ENCODE data around the gene GPR21. TPM values are rescaled to one million over a fixed set of nuclear protein-coding genes. Genes with fewer than 3 reads are reported as not detected.

Gene GPR21
- total RNA-seq, 1 experiment from 2014 or later: not detected

GRCh38 chr9:123028136-123028535 is 5.3 kb upstream of the GPR21 start:
- no peak for DNase-seq (ENCODE audit: low read depth)
- in situ Hi-C loops (cut with HindIII; ENCODE audit: low pct_unique_long_range_greater_than_20kb, low sequenced_read_pairs): no loop called here

- DNase-seq (ENCODE audit: low read depth): no peak
- in situ Hi-C loops (cut with HindIII; ENCODE audit: low pct_unique_long_range_greater_than_20kb, low sequenced_read_pairs): no loop called here
Measured at GRCh38 chr9:123028973-123029372, 4.5 kb upstream of the GPR21 start.

- in situ Hi-C loops (cut with HindIII; ENCODE audit: low pct_unique_long_range_greater_than_20kb, low sequenced_read_pairs): no loop called here
- no peak for DNase-seq (ENCODE audit: low read depth)
Measured at GRCh38 chr9:123031963-123032362, 1.5 kb upstream of the GPR21 start.

- no peak for DNase-seq (ENCODE audit: low read depth)
- in situ Hi-C loops (cut with HindIII; ENCODE audit: low pct_unique_long_range_greater_than_20kb, low sequenced_read_pairs): no loop called here
Measured at GRCh38 chr9:123033864-123034601, 566 bp downstream of the GPR21 start.

- in situ Hi-C loops (cut with HindIII; ENCODE audit: low pct_unique_long_range_greater_than_20kb, low sequenced_read_pairs): no loop called here
- DNase-seq (ENCODE audit: low read depth): no peak
Measured at GRCh38 chr9:123034881-123035510, 1.5 kb downstream of the GPR21 start.

- in situ Hi-C loops (cut with HindIII; ENCODE audit: low pct_unique_long_range_greater_than_20kb, low sequenced_read_pairs): no loop called here
- DNase-seq (ENCODE audit: low read depth): no peak
Measured at GRCh38 chr9:123035791-123036190, 2.3 kb downstream of the GPR21 start.

- in situ Hi-C loops (cut with HindIII; ENCODE audit: low pct_unique_long_range_greater_than_20kb, low sequenced_read_pairs): no loop called here
- DNase-seq (ENCODE audit: low read depth): no peak
Measured at GRCh38 chr9:123036893-123037545, 3.6 kb downstream of the GPR21 start.

- in situ Hi-C loops (cut with HindIII; ENCODE audit: low pct_unique_long_range_greater_than_20kb, low sequenced_read_pairs): no loop called here
Measured at GRCh38 chr9:123039617-123040219, 6.3 kb downstream of the GPR21 start.

GRCh38 chr9:123040801-123041200 is 7.3 kb downstream of the GPR21 start:
- in situ Hi-C loops (cut with HindIII; ENCODE audit: low pct_unique_long_range_greater_than_20kb, low sequenced_read_pairs): no loop called here
- DNase-seq (ENCODE audit: low read depth): no peak

More at GRCh38 chr9:123039617-123040219, 6.3 kb downstream of the GPR21 start:
- DNase-seq (ENCODE audit: low read depth): no peak

GRCh38 chr9:123041489-123041888 is 8.0 kb downstream of the GPR21 start:
- in situ Hi-C loops (cut with HindIII; ENCODE audit: low pct_unique_long_range_greater_than_20kb, low sequenced_read_pairs): no loop called here
- no peak for DNase-seq (ENCODE audit: low read depth)

GRCh38 chr9:123043081-123043939 is 9.8 kb downstream of the GPR21 start:
- in situ Hi-C loops (cut with HindIII; ENCODE audit: low pct_unique_long_range_greater_than_20kb, low sequenced_read_pairs): no loop called here
- DNase-seq (ENCODE audit: low read depth): no peak

- in situ Hi-C loops (cut with HindIII; ENCODE audit: low pct_unique_long_range_greater_than_20kb, low sequenced_read_pairs): no loop called here
- no peak for DNase-seq (ENCODE audit: low read depth)
Measured at GRCh38 chr9:123044586-123044985, 11.1 kb downstream of the GPR21 start.

- in situ Hi-C loops (cut with HindIII; ENCODE audit: low pct_unique_long_range_greater_than_20kb, low sequenced_read_pairs): no loop called here
- no peak for DNase-seq (ENCODE audit: low read depth)
Measured at GRCh38 chr9:123046406-123047195, 13.1 kb downstream of the GPR21 start.

GRCh38 chr9:123048748-123049147 is 15.3 kb downstream of the GPR21 start:
- DNase-seq (ENCODE audit: low read depth): no peak
- in situ Hi-C loops (cut with HindIII; ENCODE audit: low pct_unique_long_range_greater_than_20kb, low sequenced_read_pairs): no loop called here

GRCh38 chr9:123049589-123050222 is 16.2 kb downstream of the GPR21 start:
- in situ Hi-C loops (cut with HindIII; ENCODE audit: low pct_unique_long_range_greater_than_20kb, low sequenced_read_pairs): no loop called here
- no peak for DNase-seq (ENCODE audit: low read depth)

GRCh38 chr9:123053046-123053445 is 19.6 kb downstream of the GPR21 start:
- DNase-seq (ENCODE audit: low read depth): no peak
- in situ Hi-C loops (cut with HindIII; ENCODE audit: low pct_unique_long_range_greater_than_20kb, low sequenced_read_pairs): no loop called here

- DNase-seq (ENCODE audit: low read depth): no peak
- in situ Hi-C loops (cut with HindIII; ENCODE audit: low pct_unique_long_range_greater_than_20kb, low sequenced_read_pairs): no loop called here
Measured at GRCh38 chr9:123053711-123054110, 20.2 kb downstream of the GPR21 start.
